ENCODE results near the gene FKBP11. TPM values are rescaled to one million over a fixed set of nuclear protein-coding genes. Genes with fewer than 3 reads are reported as not detected.

Gene FKBP11
- total and polyA plus RNA-seq, 2 of the 13 experiments (the other 11 are each of a cell fraction or from before 2014, with no cell fraction given): 15.5 to 19.4 TPM

DNA sequence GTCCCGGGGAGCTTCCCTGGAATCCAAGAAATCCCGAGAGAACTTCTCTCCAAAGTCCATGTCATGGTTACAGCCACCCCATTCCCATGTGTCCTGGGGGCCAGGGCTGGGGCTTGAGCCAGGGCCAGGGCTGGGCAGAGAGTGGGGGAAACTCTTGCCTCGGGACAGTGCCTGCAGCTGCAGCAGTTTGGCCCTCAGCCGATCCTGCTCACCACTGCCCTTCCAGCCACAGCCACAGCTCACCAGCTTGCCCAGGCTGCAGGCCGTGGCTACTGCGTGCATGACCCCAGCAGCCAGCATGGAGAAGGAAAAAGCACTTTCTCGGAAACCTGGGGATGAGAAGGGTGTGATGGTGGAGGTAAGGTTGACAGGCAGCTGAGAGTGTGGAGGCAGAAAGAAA is 42.7 kb upstream of the FKBP11 start:
- peak; percentile 14 for ATAC-seq
- BruUV-seq (replicated peaks): no TSS peak
- 3% methylated on average over 3 of the region's 7 CpGs for WGBS (ENCODE audit: low lambda C conversion rate)
- Histone ChIP-seq H3K36me3 (replicated peaks in 1 of 2; ENCODE audit: control insufficient read depth in 1 of 2, insufficient read depth in 2 of 2, low read length in 2 of 2) (no peaks in the 10 kb centered on the region), H3K4me3 (replicated peaks in 1 of 3; ENCODE audit: insufficient read depth in 1 of 3, low read depth in 2 of 3, low read length in 3 of 3) (no peak overlapping the region), H4K20me1 (ENCODE audit: insufficient read depth, low read length) (peaks cover 4% of the 10 kb centered on the region; the same call in 1 of the 2 replicates), H2AFZ (ENCODE audit: low read length) (no peak overlapping the region), H3K79me2 (ENCODE audit: insufficient read depth, low read length) (no peaks in the 10 kb centered on the region), H3K27me3 (ENCODE audit: control insufficient read depth in 1 of 2, insufficient read depth in 2 of 2, low read length in 2 of 2) (peaks cover 22 to 78% of the 10 kb centered on the region in 2 experiments), H3K4me1 (ENCODE audit: insufficient read depth, low read length) (peaks cover 33% of the 10 kb centered on the region), H3K27ac (ENCODE audit: extremely low read length, insufficient read depth, low read length) (no peak overlapping the region), H3K4me2 (ENCODE audit: low read depth, low read length) (no peak overlapping the region), H3K9ac (ENCODE audit: insufficient read depth, low read depth, low read length) (no peak overlapping the region), H3K9me3 (ENCODE audit: low read length) (no peaks in the 10 kb centered on the region)
- no peak for DNase-seq (ENCODE audit: low spot score)
- ChIA-PET CTCF (ENCODE audit: low intra/inter-chr PET ratio, low total read pairs) (no interaction called here), POLR2A (interaction anchor here (1.0 kb wide), 1 partner anchor 11 kb away, joined by 4 read pairs; the partner anchor contains the start of gene ARF3)
- in situ Hi-C loops (cut with HindIII; ENCODE audit: extremely low pct_ligation_motif_present, low pct_unique_long_range_greater_than_20kb): no loop called here
- TF ChIP-seq NR2F6 (IDR thresholded peaks at IDR 0.05) (no peak), NR2F6 (CRISPR knock-in tag; IDR thresholded peaks at IDR 0.05) (no peak), PAX8 (CRISPR knock-in tag; IDR thresholded peaks at IDR 0.05; ENCODE audit: borderline replicate concordance) (no peak), HNF4G (IDR thresholded peaks at IDR 0.05; ENCODE audit: borderline replicate concordance, low read depth, low read length) (no peak), HNF4G (CRISPR knock-in tag; IDR thresholded peaks at IDR 0.05; ENCODE audit: borderline replicate concordance, low read depth) (no peak), RFXANK (CRISPR knock-in tag; IDR thresholded peaks at IDR 0.05) (no peak), REPIN1 (CRISPR knock-in tag; IDR thresholded peaks at IDR 0.05; ENCODE audit: borderline replicate concordance, low read depth) (no peak), HOXA9 (CRISPR knock-in tag; IDR thresholded peaks at IDR 0.05; ENCODE audit: borderline replicate concordance) (no peak), ZNF619 (CRISPR knock-in tag; IDR thresholded peaks at IDR 0.05) (no peak), NPAS2 (CRISPR knock-in tag; IDR thresholded peaks at IDR 0.05; ENCODE audit: borderline replicate concordance) (no peak), ZMYM4 (CRISPR knock-in tag; IDR thresholded peaks at IDR 0.05) (no peak)
- TF ChIP-seq, protein P1, sequence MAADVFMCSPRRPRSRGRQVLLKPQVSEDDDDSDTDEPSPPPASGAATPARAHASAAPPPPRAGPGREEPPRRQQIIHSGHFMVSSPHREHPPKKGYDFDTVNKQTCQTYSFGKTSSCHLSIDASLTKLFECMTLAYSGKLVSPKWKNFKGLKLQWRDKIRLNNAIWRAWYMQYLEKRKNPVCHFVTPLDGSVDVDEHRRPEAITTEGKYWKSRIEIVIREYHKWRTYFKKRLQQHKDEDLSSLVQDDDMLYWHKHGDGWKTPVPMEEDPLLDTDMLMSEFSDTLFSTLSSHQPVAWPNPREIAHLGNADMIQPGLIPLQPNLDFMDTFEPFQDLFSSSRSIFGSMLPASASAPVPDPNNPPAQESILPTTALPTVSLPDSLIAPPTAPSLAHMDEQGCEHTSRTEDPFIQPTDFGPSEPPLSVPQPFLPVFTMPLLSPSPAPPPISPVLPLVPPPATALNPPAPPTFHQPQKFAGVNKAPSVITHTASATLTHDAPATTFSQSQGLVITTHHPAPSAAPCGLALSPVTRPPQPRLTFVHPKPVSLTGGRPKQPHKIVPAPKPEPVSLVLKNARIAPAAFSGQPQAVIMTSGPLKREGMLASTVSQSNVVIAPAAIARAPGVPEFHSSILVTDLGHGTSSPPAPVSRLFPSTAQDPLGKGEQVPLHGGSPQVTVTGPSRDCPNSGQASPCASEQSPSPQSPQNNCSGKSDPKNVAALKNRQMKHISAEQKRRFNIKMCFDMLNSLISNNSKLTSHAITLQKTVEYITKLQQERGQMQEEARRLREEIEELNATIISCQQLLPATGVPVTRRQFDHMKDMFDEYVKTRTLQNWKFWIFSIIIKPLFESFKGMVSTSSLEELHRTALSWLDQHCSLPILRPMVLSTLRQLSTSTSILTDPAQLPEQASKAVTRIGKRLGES (CRISPR knock-in tag; IDR thresholded peaks at IDR 0.05; ENCODE audit: borderline replicate concordance): no peak
- no peak for FAIRE-seq
- intact Hi-C loops (cut with micrococcal nuclease; ENCODE audit: unreplicated experiment): no loop called here
